HEK293 (cell line): ENCODE measurements around the gene TNFRSF4.
A peak's percentile ranks its signal among the peaks of the same experiment; 100 is the strongest.

ENCODE experiments used
- CTCF ChIA-PET: fragments of 350-600 bp; formaldehyde crosslinking; extraction: SDS; loops from one replicate; lab custom pipeline; 2021; ENCODE audit warnings: antibody characterized with exemption; lab: Yijun Ruan, JAX
- POLR2A ChIA-PET: fragments of 300-600 bp; formaldehyde crosslinking; extraction: SDS; loops from one replicate; lab custom pipeline; 2020; ENCODE audit warnings: antibody characterized with exemption, inconsistent platforms; lab: Yijun Ruan, JAX
- H3K27ac ChIP-seq: fragments of 200-500 bp; sonication (Bioruptor generic); 2 replicates; pipeline ENCODE4 v1.5.1; 2014; ENCODE audit warnings: low read depth, low read length, control low read depth, inconsistent platforms; ENCODE audit errors: extremely low read depth
- H3K36me3 ChIP-seq, 2 experiments: fragments of 200-500 bp in 1 of 2; sonication (Bioruptor generic) in 1 of 2; 1 replicate in 1 of 2; 2 replicates in 1 of 2; pipeline ENCODE4 v1.5.1; 2014 to 2017; ENCODE audit warnings: inconsistent platforms in 2 of 2, low read length in 2 of 2; ENCODE audit not compliant: control insufficient read depth in 2 of 2, insufficient read depth in 1 of 2
- H3K4me1 ChIP-seq: fragments of 200-500 bp; sonication (Bioruptor generic); 2 replicates; pipeline ENCODE4 v1.5.1; 2014; ENCODE audit warnings: mild to moderate bottlenecking, low read length, inconsistent platforms; ENCODE audit not compliant: control insufficient read depth, insufficient read depth
- H3K4me3 ChIP-seq: 2 replicates; pipeline ENCODE4 v1.5.1; 2011; ENCODE audit warnings: low read depth, mild to moderate bottlenecking, control low read depth, low read length, moderate library complexity
- H3K9me3 ChIP-seq: fragments of 200-500 bp; sonication (Bioruptor generic); 2 replicates; pipeline ENCODE4 v1.5.1; 2014; ENCODE audit warnings: low read depth, low read length, inconsistent platforms; ENCODE audit not compliant: control insufficient read depth, insufficient read depth
- PRDM1 ChIP-seq: fragments of 450-650 bp; formaldehyde crosslinking; IDR thresholded peaks from 2 replicates; pipeline ENCODE4; 2016; ENCODE audit warnings: missing biosample characterization, missing genetic modification characterization
- RBAK ChIP-seq: fragments of 450-650 bp; formaldehyde crosslinking; IDR thresholded peaks from 2 replicates; pipeline ENCODE4 v1.5.1; 2016; ENCODE audit warnings: missing biosample characterization, missing genetic modification characterization
- ZBTB7A ChIP-seq: fragments of 450-650 bp; formaldehyde crosslinking; IDR thresholded peaks from 2 replicates; pipeline ENCODE4 v1.5.1; 2016; ENCODE audit warnings: low read depth, missing biosample characterization, missing genetic modification characterization
- ZFHX2 ChIP-seq: fragments of 450-650 bp; formaldehyde crosslinking; conservative IDR thresholded peaks from 2 replicates; pipeline ENCODE4 v1.5.1; 2016; ENCODE audit warnings: missing biosample characterization, missing genetic modification characterization
- ZNF16 ChIP-seq: fragments of 450-650 bp; formaldehyde crosslinking; IDR thresholded peaks from 2 replicates; pipeline ENCODE4 v1.5.1; 2016; ENCODE audit warnings: low read depth, missing biosample characterization, missing genetic modification characterization
- ZNF169 ChIP-seq: fragments of 450-650 bp; formaldehyde crosslinking; IDR thresholded peaks from 2 replicates; pipeline ENCODE4 v1.5.1; 2016; ENCODE audit warnings: missing biosample characterization, missing genetic modification characterization
- ZNF292 ChIP-seq: fragments of 450-650 bp; formaldehyde crosslinking; IDR thresholded peaks from 2 replicates; pipeline ENCODE4 v1.5.1; 2016; ENCODE audit warnings: low read depth, missing biosample characterization, missing genetic modification characterization, borderline replicate concordance
- ZNF311 ChIP-seq: fragments of 450-650 bp; formaldehyde crosslinking; IDR thresholded peaks from 2 replicates; pipeline ENCODE4 v1.5.1; 2017; ENCODE audit warnings: missing biosample characterization, missing genetic modification characterization, borderline replicate concordance
- ZNF426 ChIP-seq: fragments of 450-650 bp; formaldehyde crosslinking; IDR thresholded peaks from 2 replicates; pipeline ENCODE4 v1.5.1; 2017; ENCODE audit warnings: missing biosample characterization, missing genetic modification characterization, mild to moderate bottlenecking, inconsistent platforms, moderate library complexity
- ZNF433 ChIP-seq: fragments of 450-650 bp; formaldehyde crosslinking; IDR thresholded peaks from 2 replicates; pipeline ENCODE4 v1.5.1; 2016; ENCODE audit warnings: missing biosample characterization, missing genetic modification characterization, low read depth
- ZNF501 ChIP-seq: fragments of 450-650 bp; formaldehyde crosslinking; IDR thresholded peaks from 2 replicates; pipeline ENCODE4 v1.5.1; 2016; ENCODE audit warnings: missing biosample characterization, missing genetic modification characterization
- ZNF660 ChIP-seq: fragments of 450-650 bp; IDR thresholded peaks from 2 replicates; pipeline ENCODE4 v1.5.1; 2018; ENCODE audit warnings: missing biosample characterization, mild to moderate bottlenecking, missing genetic modification characterization
- TF ChIP-seq, protein P1 (sequence below): fragments of 450-650 bp; formaldehyde crosslinking; IDR thresholded peaks from 2 replicates; pipeline ENCODE4 v1.5.1; 2016; ENCODE audit warnings: missing biosample characterization, missing genetic modification characterization, low read depth
- TF ChIP-seq, protein P2 (sequence below): fragments of 450-650 bp; formaldehyde crosslinking; conservative IDR thresholded peaks from 2 replicates; pipeline ENCODE4 v1.5.1; 2016; ENCODE audit warnings: low read depth, missing biosample characterization, missing genetic modification characterization
- TF ChIP-seq, protein P3 (sequence below): fragments of 450-650 bp; formaldehyde crosslinking; IDR thresholded peaks from 2 replicates; pipeline ENCODE4 v1.5.1; 2017; ENCODE audit warnings: missing biosample characterization, missing genetic modification characterization
- TF ChIP-seq, protein P4 (sequence below): fragments of 450-650 bp; formaldehyde crosslinking; IDR thresholded peaks from 2 replicates; pipeline ENCODE4 v1.5.1; 2016; ENCODE audit warnings: missing biosample characterization, missing genetic modification characterization
- TF ChIP-seq, protein P5 (sequence below): fragments of 450-650 bp; formaldehyde crosslinking; IDR thresholded peaks from 2 replicates; pipeline ENCODE4 v1.5.1; 2016; ENCODE audit warnings: missing biosample characterization, missing genetic modification characterization
- TF ChIP-seq, protein P6 (sequence below): fragments of 450-650 bp; formaldehyde crosslinking; IDR thresholded peaks from 2 replicates; pipeline ENCODE4 v1.5.1; 2016; ENCODE audit warnings: missing biosample characterization, missing genetic modification characterization

The TNFRSF4 gene

GRCh38 chr1:1213345-1214265 lies at the start of gene TNFRSF4:
Gene TNFRSF4 (minus strand): TSS chr1:1214153. CDS start chr1:1214127, 26 bp downstream.
- ChIA-PET POLR2A (no interaction called here), CTCF (interaction anchor here (0.7 kb wide), 1 partner anchor 282 kb away, joined by 4 read pairs; no protein-coding TSS in a partner anchor)
- H3K36me3 ChIP-seq, result peaks cover 0 to 34% of the 10 kb centered on the region in 2 experiments; a peak in 1 of 3 replicates
- TF ChIP-seq, protein P1, sequence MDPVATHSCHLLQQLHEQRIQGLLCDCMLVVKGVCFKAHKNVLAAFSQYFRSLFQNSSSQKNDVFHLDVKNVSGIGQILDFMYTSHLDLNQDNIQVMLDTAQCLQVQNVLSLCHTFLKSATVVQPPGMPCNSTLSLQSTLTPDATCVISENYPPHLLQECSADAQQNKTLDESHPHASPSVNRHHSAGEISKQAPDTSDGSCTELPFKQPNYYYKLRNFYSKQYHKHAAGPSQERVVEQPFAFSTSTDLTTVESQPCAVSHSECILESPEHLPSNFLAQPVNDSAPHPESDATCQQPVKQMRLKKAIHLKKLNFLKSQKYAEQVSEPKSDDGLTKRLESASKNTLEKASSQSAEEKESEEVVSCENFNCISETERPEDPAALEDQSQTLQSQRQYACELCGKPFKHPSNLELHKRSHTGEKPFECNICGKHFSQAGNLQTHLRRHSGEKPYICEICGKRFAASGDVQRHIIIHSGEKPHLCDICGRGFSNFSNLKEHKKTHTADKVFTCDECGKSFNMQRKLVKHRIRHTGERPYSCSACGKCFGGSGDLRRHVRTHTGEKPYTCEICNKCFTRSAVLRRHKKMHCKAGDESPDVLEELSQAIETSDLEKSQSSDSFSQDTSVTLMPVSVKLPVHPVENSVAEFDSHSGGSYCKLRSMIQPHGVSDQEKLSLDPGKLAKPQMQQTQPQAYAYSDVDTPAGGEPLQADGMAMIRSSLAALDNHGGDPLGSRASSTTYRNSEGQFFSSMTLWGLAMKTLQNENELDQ, result no peak
- TF ChIP-seq, protein P2, sequence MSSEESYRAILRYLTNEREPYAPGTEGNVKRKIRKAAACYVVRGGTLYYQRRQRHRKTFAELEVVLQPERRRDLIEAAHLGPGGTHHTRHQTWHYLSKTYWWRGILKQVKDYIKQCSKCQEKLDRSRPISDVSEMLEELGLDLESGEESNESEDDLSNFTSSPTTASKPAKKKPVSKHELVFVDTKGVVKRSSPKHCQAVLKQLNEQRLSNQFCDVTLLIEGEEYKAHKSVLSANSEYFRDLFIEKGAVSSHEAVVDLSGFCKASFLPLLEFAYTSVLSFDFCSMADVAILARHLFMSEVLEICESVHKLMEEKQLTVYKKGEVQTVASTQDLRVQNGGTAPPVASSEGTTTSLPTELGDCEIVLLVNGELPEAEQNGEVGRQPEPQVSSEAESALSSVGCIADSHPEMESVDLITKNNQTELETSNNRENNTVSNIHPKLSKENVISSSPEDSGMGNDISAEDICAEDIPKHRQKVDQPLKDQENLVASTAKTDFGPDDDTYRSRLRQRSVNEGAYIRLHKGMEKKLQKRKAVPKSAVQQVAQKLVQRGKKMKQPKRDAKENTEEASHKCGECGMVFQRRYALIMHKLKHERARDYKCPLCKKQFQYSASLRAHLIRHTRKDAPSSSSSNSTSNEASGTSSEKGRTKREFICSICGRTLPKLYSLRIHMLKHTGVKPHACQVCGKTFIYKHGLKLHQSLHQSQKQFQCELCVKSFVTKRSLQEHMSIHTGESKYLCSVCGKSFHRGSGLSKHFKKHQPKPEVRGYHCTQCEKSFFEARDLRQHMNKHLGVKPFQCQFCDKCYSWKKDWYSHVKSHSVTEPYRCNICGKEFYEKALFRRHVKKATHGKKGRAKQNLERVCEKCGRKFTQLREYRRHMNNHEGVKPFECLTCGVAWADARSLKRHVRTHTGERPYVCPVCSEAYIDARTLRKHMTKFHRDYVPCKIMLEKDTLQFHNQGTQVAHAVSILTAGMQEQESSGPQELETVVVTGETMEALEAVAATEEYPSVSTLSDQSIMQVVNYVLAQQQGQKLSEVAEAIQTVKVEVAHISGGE (tag by site-specific recombination), result no peak
- TF ChIP-seq ZBTB7A (0 out of 2 replicates have a peak, but pooled peaks have one; percentile 60), ZFHX2 (tag by site-specific recombination) (peak; percentile 35)
- TF ChIP-seq, protein P3, sequence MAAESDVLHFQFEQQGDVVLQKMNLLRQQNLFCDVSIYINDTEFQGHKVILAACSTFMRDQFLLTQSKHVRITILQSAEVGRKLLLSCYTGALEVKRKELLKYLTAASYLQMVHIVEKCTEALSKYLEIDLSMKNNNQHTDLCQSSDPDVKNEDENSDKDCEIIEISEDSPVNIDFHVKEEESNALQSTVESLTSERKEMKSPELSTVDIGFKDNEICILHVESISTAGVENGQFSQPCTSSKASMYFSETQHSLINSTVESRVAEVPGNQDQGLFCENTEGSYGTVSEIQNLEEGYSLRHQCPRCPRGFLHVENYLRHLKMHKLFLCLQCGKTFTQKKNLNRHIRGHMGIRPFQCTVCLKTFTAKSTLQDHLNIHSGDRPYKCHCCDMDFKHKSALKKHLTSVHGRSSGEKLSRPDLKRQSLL (tag by site-specific recombination), result no peak
- TF ChIP-seq, protein P4, sequence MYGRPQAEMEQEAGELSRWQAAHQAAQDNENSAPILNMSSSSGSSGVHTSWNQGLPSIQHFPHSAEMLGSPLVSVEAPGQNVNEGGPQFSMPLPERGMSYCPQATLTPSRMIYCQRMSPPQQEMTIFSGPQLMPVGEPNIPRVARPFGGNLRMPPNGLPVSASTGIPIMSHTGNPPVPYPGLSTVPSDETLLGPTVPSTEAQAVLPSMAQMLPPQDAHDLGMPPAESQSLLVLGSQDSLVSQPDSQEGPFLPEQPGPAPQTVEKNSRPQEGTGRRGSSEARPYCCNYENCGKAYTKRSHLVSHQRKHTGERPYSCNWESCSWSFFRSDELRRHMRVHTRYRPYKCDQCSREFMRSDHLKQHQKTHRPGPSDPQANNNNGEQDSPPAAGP (tag by site-specific recombination), result no peak
- TF ChIP-seq, protein P5, sequence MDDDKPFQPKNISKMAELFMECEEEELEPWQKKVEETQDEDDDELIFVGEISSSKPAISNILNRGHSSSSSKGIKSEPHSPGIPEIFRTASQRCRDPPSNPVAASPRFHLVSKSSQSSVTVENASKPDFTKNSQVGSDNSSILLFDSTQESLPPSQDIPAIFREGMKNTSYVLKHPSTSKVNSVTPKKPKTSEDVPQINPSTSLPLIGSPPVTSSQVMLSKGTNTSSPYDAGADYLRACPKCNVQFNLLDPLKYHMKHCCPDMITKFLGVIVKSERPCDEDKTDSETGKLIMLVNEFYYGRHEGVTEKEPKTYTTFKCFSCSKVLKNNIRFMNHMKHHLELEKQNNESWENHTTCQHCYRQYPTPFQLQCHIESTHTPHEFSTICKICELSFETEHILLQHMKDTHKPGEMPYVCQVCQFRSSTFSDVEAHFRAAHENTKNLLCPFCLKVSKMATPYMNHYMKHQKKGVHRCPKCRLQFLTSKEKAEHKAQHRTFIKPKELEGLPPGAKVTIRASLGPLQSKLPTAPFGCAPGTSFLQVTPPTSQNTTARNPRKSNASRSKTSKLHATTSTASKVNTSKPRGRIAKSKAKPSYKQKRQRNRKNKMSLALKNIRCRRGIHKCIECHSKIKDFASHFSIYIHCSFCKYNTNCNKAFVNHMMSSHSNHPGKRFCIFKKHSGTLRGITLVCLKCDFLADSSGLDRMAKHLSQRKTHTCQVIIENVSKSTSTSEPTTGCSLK, result no peak
- H3K27ac ChIP-seq, result no peak within 1 kb of the TSS
- H3K9me3 ChIP-seq, result no peaks in the 10 kb centered on the region
- H3K4me3 ChIP-seq, result no peak within 1 kb of the TSS
- H3K4me1 ChIP-seq, result no peaks in the 10 kb centered on the region

DNA sequence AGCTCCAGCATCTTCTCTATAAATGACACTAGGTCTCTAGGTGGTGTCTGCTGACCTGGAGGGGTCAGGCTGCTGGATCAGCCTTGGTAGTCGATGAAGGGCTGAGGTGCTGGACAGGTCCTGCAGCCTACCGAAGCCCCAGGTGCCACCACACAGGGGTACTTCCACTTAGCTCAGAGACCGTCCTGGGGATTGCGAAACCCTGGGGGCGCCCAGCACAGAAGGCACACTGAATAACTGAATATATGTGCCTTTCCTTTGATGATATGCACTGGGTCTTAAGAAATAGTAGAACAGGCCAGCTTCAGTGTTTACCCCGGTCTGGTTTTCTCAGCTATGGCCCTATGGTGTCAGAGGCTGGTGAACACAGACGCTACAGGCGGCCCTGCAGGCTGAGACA lies 48.8 kb upstream of the TNFRSF4 start:
- Histone ChIP-seq H3K27ac (no peak overlapping the region), H3K36me3 (peaks cover 3 to 91% of the 10 kb centered on the region in 2 experiments; a peak in 2 of 3 replicates), H3K9me3 (no peaks in the 10 kb centered on the region), H3K4me1 (no peaks in the 10 kb centered on the region), H3K4me3 (no peak overlapping the region)
- POLR2A ChIA-PET, result interaction anchor here (1.3 kb wide), 1 partner anchor 106 kb away, joined by 3 read pairs; no protein-coding TSS in a partner anchor
- CTCF ChIA-PET, result interaction anchor here (2.6 kb wide), 1 partner anchor 12 kb away, joined by 12 read pairs; no protein-coding TSS in a partner anchor
- TF ChIP-seq, protein P6, sequence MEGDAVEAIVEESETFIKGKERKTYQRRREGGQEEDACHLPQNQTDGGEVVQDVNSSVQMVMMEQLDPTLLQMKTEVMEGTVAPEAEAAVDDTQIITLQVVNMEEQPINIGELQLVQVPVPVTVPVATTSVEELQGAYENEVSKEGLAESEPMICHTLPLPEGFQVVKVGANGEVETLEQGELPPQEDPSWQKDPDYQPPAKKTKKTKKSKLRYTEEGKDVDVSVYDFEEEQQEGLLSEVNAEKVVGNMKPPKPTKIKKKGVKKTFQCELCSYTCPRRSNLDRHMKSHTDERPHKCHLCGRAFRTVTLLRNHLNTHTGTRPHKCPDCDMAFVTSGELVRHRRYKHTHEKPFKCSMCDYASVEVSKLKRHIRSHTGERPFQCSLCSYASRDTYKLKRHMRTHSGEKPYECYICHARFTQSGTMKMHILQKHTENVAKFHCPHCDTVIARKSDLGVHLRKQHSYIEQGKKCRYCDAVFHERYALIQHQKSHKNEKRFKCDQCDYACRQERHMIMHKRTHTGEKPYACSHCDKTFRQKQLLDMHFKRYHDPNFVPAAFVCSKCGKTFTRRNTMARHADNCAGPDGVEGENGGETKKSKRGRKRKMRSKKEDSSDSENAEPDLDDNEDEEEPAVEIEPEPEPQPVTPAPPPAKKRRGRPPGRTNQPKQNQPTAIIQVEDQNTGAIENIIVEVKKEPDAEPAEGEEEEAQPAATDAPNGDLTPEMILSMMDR (tag by site-specific recombination), result no peak
- TF ChIP-seq ZNF501 (tag by site-specific recombination) (no peak), ZNF311 (tag by site-specific recombination) (no peak), RBAK (tag by site-specific recombination) (no peak), ZNF433 (tag by site-specific recombination) (no peak), ZNF292 (tag by site-specific recombination) (no peak), ZNF16 (no peak), ZNF169 (tag by site-specific recombination) (no peak), PRDM1 (tag by site-specific recombination) (no peak), ZNF660 (tag by site-specific recombination) (no peak), ZNF426 (no peak)
